ENCODE data around the gene ENDOD1.

Gene ENDOD1

GRCh38 chr11:95175818-95176380 is 86.3 kb downstream of the ENDOD1 start:
- no peak for DNase-seq (ENCODE audit: low read depth)

Data from HS-5 (cell line).